Stomach (tissue), 4 donors: ENCODE results near the gene PFKFB4.

Experiments used
- CTCF ChIP-seq, 7 experiments: fragments of 450-650 bp in 4 of 7; fragments of 200-600 bp in 3 of 7; sonication (generic) in 3 of 7; IDR thresholded peaks; one replicate each; pipeline ENCODE4 v1.5.1; 2016 to 2019; ENCODE audit warnings: antibody characterized with exemption in 7 of 7, control low read depth in 2 of 7, mild to moderate bottlenecking in 1 of 7
- EP300 ChIP-seq: sonication (generic); formaldehyde crosslinking; IDR thresholded peaks from one replicate; pipeline ENCODE4 v1.6.1; 2017; ENCODE audit warnings: antibody characterized with exemption
- POLR2A ChIP-seq, 4 donors: fragments of 450-650 bp; IDR thresholded peaks; one replicate each; pipeline ENCODE4 v1.6.1; 2016; ENCODE audit warnings: antibody characterized with exemption in 4 of 4, control low read depth in 2 of 4, mild to moderate bottlenecking in 1 of 4, moderate library complexity in 1 of 4

GRCh38 chr3:48516571-48516970 is 40.0 kb downstream of the PFKFB4 start:
- TF ChIP-seq POLR2A (IDR thresholded peaks at IDR 0.05) (no peak), CTCF (IDR thresholded peaks at IDR 0.05) (no peak), EP300 (no peak)
